IPS-18a (cell line): Measurements from ENCODE around the gene PAK6.
A peak's percentile ranks its signal among the peaks of the same experiment; 100 is the strongest.

Experiments used
- H3K27ac ChIP-seq: one replicate; pipeline ENCODE4 v1.5.1; 2013; ENCODE audit warnings: low read length
- H3K27me3 ChIP-seq: one replicate; pipeline ENCODE4 v1.6.1; 2013; ENCODE audit warnings: mild to moderate bottlenecking, low read length; ENCODE audit not compliant: control insufficient read depth, insufficient read depth
- H3K36me3 ChIP-seq: one replicate; pipeline ENCODE4 v1.6.1; 2013; ENCODE audit warnings: low read depth, low read length; ENCODE audit not compliant: control insufficient read depth
- H3K4me1 ChIP-seq: one replicate; pipeline ENCODE4 v1.6.1; 2013; ENCODE audit warnings: low read depth, low read length; ENCODE audit not compliant: control insufficient read depth
- H3K4me3 ChIP-seq: one replicate; pipeline ENCODE4 v1.5.1; 2013; ENCODE audit warnings: low read length
- H3K9ac ChIP-seq: one replicate; pipeline ENCODE4 v1.6.1; 2013; ENCODE audit warnings: mild to moderate bottlenecking, low read length, moderate library complexity
- H3K9me3 ChIP-seq: one replicate; pipeline ENCODE4 v1.6.1; 2013; ENCODE audit warnings: low read depth, low read length; ENCODE audit not compliant: control insufficient read depth

PAK6 gene

DNA sequence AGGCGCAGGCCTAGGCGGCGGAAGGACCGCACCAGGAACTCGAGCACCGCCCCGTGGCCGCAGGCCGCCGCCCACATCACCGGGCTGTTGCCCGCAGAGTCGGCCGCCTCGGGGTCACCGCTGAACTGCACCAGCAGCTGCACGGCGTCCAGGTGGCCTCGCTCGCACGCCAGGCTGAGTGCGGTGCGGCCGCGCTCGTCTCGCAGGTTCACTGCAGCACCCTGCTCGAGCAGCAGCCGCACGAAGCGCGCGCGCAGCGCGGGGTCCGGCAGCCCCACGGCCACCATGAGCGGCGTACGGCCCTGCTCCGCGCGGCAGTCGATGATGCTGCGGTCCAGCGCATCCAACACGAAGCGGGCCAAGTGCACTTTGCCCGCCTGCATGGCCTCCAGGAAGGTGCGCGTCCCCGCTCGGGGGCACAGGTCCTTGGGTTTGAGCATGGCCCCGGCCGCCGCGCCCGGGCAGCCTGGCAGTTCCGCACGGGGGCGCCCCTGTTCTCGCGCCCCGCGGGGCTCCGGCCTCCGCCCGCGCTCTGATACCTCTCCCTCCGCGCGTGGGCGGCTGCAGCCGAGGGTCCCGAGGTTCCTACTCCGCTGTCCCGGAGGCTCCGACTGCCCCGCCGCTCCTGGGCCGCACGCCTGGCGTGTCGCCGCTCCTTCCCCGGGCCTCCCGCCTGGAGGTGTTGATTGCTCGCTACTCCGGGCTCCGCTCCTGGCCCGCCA, 43.4 kb downstream of the PAK6 start:
- Histone ChIP-seq H3K27ac (no peak overlapping the region), H3K9me3 (no peaks in the 10 kb centered on the region), H3K4me1 (peaks cover 20% of the 10 kb centered on the region), H3K27me3 (peaks cover 82% of the 10 kb centered on the region), H3K36me3 (no peaks in the 10 kb centered on the region), H3K9ac (no peak overlapping the region), H3K4me3 (peak overlapping the region; percentile 46)

DNA sequence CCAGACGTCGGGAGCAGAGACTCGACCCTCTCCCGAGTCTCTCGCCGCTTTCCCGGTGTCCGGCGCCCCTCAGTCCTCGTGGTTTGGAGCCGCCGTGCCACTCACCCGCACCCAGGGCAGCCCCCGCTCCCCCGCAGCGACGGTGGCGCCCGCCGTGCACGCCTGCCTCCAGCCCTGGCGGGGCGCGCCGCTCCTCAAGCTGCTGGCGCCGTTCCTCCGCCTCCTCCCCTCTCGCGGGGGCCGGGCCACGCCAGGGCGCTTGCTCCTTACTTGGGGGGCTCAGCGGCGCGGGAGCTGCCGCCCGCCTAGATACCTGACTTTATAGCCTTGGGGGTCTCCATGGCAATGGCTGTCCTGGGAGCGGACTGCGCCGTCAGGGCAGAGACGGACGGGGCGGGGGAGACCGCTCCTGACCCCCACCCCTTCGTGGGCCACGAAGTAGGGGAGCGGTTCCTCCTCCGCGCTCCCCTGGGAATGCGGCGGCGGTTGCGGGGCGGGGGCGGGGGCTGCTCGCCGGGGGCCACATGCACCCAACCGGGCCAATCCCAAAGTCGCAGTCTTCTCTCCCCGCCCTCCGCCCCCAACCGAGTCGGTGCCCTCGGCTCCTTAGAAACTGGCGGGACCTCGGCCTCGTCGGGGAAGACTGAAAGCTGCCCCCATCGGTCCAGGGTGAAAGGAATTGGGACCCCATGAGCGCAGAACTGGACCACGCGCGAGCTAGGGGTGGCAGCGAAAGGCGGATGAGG, 44.2 kb downstream of the PAK6 start, which contains the start of gene ANKRD63:
ANKRD63 (minus strand) TSS at position 196 of the 746 bp plus-strand sequence. CDS start 478 bp downstream, outside the sequence.
- H3K9ac ChIP-seq = no peak within 1 kb of the TSS
- no peak within 1 kb of the TSS for H3K27ac ChIP-seq
- H3K4me1 ChIP-seq = peaks cover 20% of the 10 kb centered on the region
- no peaks in the 10 kb centered on the region for H3K9me3 ChIP-seq
- H3K27me3 ChIP-seq = peaks cover 82% of the 10 kb centered on the region
- H3K4me3 ChIP-seq = peak within 1 kb of the TSS; percentile 46
- H3K36me3 ChIP-seq = no peaks in the 10 kb centered on the region

DNA sequence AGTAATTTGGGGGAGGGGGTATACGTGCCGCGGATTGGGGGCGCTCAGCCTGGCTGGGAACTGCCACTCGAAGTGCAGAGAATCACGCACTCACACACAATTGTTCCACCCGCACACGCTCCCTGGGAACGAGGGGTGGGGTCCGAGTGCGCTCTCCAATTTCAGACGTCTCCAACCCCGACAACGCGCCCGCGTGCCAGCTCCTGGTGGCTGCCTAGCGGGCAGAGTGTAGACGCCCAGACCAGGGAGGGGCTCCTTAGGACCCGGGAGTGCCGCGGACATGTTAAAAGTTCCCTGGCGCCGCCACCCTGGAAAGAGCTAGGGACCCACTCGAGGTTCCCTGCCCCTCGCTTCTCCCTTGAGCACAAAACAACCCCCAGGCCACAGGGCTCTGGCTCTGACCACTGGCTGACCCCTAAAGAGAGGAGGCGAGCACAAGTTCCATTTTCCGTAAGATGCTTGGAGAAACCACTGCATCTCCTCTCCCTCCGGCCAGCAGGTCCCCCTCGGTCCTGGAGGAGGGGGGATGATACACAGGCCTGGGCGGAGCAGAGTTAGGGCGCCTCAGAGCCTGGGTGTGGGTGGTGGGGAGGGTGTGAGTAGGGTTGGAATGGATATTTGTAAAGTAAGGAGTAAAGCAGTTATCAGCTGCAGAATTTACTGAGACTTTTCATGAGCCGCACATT, 44.9 kb downstream of the PAK6 start:
- Histone ChIP-seq H3K27me3 (peaks cover 78% of the 10 kb centered on the region), H3K4me3 (peak overlapping the region; percentile 46), H3K9ac (no peak overlapping the region), H3K27ac (no peak overlapping the region), H3K4me1 (peaks cover 20% of the 10 kb centered on the region), H3K9me3 (no peaks in the 10 kb centered on the region), H3K36me3 (no peaks in the 10 kb centered on the region)

DNA sequence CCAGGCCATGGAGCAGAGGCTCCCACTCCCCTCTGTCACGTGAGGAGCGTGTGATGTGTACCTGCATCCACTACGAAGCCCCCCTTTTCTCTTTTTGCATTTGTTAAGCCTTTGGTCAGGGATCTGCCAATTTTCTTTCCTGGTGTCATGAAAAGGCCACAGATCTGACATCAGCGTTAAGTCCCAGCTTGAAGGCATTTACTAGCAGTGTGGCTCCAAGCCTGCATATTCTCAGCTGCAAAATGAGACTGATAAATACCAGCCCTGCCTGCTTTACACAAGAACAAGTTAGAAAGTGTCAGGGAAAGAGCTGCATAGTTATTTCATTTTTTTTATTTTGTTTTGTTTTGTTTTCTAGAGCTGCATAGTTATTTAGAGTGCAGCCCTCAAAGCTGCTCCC, 46.3 kb downstream of the PAK6 start:
- H3K9ac ChIP-seq = no peak overlapping the region
- no peak overlapping the region for H3K4me3 ChIP-seq
- H3K27me3 ChIP-seq = peaks cover 78% of the 10 kb centered on the region
- no peak overlapping the region for H3K27ac ChIP-seq
- H3K36me3 ChIP-seq = no peaks in the 10 kb centered on the region
- H3K4me1 ChIP-seq = peaks cover 21% of the 10 kb centered on the region
- no peaks in the 10 kb centered on the region for H3K9me3 ChIP-seq

DNA sequence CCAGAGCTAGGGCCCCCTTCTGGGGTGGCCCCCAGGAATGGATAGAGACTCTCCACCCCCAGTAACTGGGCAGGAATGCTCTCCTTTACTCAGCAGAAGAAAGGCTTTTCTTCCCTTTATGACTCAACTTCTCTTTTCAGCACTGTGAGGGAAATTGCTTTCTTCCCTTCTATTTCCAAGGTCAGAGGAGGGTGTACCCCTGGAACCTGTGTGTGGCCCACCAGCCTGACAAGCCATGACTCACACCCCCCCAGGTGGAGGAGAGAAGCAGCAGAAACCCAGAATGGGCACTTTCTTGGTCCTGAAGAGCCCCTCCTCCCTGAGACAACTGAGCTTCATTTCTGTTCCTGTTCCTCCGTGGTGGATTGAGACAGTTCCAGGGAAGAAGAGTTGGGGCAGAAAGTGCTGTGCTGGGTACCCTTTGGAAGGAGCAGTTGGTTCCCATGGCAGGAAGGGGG, 46.7 kb downstream of the PAK6 start:
- Histone ChIP-seq H3K36me3 (no peaks in the 10 kb centered on the region), H3K9me3 (no peaks in the 10 kb centered on the region), H3K4me1 (peaks cover 25% of the 10 kb centered on the region), H3K4me3 (no peak overlapping the region), H3K9ac (no peak overlapping the region), H3K27me3 (peaks cover 78% of the 10 kb centered on the region), H3K27ac (no peak overlapping the region)

DNA sequence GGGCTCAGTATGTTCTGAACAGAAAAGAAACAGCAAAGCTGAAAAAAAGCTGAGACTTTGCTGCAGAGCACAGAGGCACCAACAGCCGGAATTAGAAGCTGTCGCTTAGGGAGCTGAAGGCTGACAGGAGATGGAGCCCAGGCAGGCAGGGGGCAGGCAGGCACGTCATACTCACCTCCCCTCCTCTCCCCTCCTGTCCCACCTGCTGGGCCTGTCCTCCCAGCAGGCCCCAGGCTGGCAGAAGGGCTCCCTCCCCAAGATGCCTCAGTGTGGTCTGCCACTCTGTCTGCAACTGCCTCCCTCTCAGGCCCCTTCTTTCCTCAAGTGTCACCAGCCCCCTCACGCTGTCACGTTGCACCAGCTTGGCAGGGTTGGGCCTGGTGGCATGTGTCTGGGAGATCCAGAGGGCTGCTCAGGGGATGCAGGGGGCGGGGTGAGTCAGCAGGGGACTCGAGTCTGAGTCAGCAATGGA, 47.2 kb downstream of the PAK6 start:
- Histone ChIP-seq H3K36me3 (no peaks in the 10 kb centered on the region), H3K4me3 (no peak overlapping the region), H3K9ac (no peak overlapping the region), H3K9me3 (no peaks in the 10 kb centered on the region), H3K27me3 (peaks cover 77% of the 10 kb centered on the region), H3K27ac (no peak overlapping the region), H3K4me1 (peaks cover 21% of the 10 kb centered on the region)

DNA sequence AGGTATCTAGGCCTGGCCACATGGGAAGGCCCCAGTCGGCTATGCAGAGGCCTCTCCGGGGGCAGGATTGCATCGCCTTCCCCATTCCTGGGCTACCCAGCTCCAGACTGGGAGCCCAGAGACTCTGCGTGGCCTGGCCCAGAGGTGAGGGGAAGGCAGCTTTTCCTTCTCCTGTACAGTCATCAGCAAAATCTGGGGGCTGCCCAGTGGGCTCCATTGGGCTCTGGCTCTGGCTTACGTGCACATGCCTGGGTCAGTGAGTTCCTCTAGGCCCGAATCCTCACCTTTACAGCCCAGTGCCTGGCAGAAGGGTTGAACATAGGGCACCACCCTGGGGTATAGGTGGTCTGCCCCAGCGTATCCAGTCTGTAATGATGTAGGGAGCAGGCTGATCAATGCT, 47.9 kb downstream of the PAK6 start:
- no peaks in the 10 kb centered on the region for H3K9me3 ChIP-seq
- no peak overlapping the region for H3K9ac ChIP-seq
- peaks cover 77% of the 10 kb centered on the region for H3K27me3 ChIP-seq
- no peak overlapping the region for H3K4me3 ChIP-seq
- no peak overlapping the region for H3K27ac ChIP-seq
- no peaks in the 10 kb centered on the region for H3K36me3 ChIP-seq
- H3K4me1 ChIP-seq = peaks cover 22% of the 10 kb centered on the region

DNA sequence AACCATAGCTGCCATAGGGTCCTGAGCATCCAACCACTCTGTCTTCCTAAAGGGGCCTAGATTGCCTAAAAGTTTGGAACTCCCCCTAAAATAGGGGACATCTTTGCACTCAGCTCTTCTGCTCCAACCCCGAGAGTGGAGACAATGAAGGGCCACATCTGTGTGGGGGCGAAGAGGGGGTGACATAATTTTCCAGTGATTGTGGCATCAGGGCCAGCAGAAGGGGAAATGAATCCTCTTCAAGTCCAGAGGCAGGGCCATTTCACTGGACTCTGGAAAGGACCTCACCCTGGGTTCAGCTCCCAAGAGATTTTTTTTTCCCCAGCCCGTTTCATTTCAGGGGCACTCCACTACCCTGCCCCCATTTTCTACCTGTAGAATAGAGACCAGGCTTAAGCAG, 48.6 kb downstream of the PAK6 start:
- Histone ChIP-seq H3K4me1 (peaks cover 24% of the 10 kb centered on the region), H3K27me3 (peaks cover 77% of the 10 kb centered on the region), H3K9me3 (no peaks in the 10 kb centered on the region), H3K27ac (no peak overlapping the region), H3K4me3 (no peak overlapping the region), H3K36me3 (no peaks in the 10 kb centered on the region), H3K9ac (no peak overlapping the region)

DNA sequence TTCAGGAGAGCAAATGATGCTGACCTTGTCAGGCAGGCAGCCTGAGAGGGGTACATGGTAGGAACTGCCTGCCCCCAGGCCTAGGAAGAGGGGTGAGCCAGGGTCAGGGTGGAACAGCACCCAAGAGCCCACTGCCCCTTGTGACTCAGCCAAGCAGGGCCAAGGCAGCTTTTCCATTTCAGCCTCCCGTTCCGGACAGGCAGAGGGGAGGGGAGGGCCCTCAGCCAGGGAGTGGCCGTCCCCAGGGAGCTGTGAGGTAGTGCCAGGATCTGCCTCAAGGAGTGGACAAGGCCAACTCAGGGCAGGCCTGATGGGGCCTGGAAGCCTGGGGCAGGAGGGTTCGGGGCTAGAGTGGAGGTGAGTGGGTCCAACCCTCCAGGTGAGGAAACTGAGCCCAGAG, 49.1 kb downstream of the PAK6 start:
- H3K27ac ChIP-seq = no peak overlapping the region
- H3K27me3 ChIP-seq = peaks cover 77% of the 10 kb centered on the region
- H3K9me3 ChIP-seq = no peaks in the 10 kb centered on the region
- H3K4me3 ChIP-seq = no peak overlapping the region
- peaks cover 24% of the 10 kb centered on the region for H3K4me1 ChIP-seq
- no peak overlapping the region for H3K9ac ChIP-seq
- H3K36me3 ChIP-seq = no peaks in the 10 kb centered on the region

DNA sequence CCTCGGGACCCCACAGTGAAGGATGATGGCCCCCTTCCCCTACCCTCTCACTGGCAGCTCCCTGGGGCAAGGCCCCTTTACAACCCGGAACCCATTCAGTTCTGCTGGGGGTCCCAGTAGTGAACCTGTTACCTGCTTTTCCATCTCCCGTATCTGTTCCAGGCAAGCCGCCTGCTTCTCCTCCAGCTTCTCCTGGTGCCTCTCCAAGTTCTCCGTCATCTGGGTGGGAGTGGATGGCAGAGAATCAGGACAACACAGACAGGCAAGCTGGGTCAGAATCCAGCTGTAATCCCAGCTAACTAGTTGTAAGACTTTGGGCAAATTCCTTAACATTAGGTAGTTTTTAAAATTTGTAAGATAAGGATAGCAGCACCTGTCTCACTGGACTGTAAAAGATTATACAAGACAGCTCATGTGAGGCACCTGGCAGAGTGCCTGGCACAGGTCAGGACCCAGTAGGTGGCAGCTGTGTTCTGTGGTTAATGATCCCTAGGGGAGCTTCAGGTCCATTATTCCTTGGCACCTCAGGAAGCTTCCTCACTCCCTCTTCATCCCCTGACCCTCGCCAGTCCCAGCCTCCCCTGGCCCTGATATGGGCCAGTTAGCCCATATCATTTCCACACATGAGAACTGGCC, 50.4 kb downstream of the PAK6 start:
- peaks cover 70% of the 10 kb centered on the region for H3K27me3 ChIP-seq
- no peak overlapping the region for H3K27ac ChIP-seq
- no peak overlapping the region for H3K4me3 ChIP-seq
- H3K9me3 ChIP-seq = no peaks in the 10 kb centered on the region
- peaks cover 24% of the 10 kb centered on the region for H3K4me1 ChIP-seq
- no peaks in the 10 kb centered on the region for H3K36me3 ChIP-seq
- no peak overlapping the region for H3K9ac ChIP-seq

DNA sequence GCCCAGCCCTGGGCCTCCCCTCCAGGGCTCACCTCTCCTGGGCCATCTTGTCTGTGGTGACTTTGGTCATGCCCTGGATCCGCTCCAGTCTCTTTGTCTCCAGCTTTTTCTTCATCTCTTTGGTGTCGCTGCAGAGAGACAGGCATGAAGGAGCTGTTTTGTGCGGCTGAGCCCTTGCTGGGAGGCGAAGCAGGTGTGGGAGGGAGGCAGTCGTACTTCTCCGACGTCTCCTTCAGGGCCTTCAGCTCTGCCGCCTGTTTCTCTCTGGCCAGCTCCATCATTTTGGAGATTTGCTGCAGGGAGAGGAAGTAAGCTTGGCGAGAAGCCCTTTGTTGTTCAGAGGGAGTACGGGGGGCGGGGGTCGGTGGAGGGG, 51.7 kb downstream of the PAK6 start:
- Histone ChIP-seq H3K4me3 (no peak overlapping the region), H3K9ac (no peak overlapping the region), H3K36me3 (no peaks in the 10 kb centered on the region), H3K27ac (no peak overlapping the region), H3K9me3 (no peaks in the 10 kb centered on the region), H3K27me3 (peaks cover 57% of the 10 kb centered on the region), H3K4me1 (peaks cover 18% of the 10 kb centered on the region)
